DMS153 treated with DMSO at 0.1 percent for 48 hours (cell line): ENCODE measurements around the gene HSF5.
A peak's percentile ranks its signal among the peaks of the same experiment; 100 is the strongest.
"Not testable (repeated sequence)": the region's sequence is repeated elsewhere in the genome, so short reads cannot be mapped to it uniquely, and the experiment has no call there.

Experiments used
- DNase-seq: peaks from one replicate; lab custom pipeline; 2025; ENCODE audit not compliant: unreplicated experiment; lab: John Stamatoyannopoulos, UW

The HSF5 gene

DNA sequence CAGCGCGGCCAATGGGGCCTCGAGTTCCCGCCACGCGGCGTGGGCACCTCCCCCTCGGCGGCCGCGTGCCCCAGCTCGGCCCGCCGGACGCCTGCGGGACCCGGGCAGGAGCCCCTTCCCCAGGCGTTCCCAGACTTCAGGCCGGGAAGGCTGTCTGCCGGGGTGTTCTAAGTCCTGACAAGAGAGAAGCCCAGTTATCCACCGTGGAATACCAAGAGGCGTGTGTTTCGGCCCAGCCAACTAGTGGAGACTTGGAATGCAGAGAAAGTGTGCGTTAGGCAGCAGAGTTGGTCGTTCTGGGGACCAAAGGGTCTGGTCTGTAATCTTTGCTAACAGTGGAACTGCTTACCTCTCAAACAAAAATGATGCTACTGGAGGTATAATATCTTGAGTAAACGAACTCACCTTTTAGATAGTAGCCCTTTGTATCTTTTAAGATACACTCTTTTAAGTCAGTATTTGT is 251 bp upstream of the HSF5 start:
- no peak for DNase-seq

DNA sequence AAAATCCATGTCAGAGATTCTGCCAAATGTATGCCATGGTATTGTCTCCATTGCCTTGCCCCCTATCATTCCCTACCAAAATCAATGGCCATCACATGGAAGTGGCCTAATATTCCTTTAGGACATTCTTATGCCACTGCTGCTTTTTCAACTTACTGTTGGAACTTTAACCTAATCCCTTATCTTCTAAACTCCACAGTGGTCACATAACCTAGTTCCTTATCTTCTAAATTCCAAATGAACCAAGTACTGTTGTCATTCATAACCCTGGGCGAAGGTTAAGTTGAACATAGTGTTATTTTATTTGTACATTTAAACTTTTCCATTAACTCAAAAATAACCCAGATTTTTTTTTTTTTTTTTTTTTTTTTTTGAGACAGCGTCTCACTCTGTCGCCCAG is 3.6 kb downstream of the HSF5 start:
- DNase-seq: no peak

DNA sequence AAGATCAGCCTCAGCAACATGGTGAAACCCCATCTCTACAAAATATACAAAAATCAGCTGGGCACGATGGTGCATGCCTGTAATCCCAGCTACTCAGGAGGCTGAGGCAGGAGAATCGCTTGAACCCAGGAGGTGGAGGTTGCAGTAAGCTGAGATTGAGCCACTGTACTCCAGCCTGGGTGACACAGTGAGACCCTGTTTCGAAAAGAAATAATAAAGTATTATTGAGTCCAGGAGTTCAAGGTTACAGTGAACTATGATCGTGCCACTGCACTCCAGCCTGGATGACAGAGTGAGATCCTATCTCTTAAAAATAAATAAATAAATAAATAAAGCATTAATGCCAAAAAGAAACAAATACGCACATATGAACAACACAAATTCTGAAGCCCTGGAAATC is 6.4 kb downstream of the HSF5 start:
- DNase-seq: not testable (repeated sequence)

DNA sequence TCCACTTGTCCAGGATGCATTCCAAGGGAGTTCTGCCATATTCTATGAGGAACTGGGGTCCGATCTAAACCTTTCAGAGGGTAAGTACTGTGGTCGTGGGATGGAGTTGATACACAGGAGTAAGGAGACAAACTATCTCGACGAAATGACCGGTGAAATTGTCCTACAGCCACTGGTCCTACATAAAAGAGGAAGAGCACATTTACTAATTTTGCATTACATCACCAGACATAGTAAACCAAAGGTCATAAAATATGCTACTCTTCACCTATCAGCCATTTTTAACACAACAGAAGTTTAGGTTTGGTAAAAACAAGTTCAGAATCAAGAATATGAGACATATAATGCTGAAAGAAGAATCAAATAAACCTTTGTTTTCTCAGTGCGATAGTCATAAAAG is 8.1 kb downstream of the HSF5 start:
- DNase-seq: no peak

DNA sequence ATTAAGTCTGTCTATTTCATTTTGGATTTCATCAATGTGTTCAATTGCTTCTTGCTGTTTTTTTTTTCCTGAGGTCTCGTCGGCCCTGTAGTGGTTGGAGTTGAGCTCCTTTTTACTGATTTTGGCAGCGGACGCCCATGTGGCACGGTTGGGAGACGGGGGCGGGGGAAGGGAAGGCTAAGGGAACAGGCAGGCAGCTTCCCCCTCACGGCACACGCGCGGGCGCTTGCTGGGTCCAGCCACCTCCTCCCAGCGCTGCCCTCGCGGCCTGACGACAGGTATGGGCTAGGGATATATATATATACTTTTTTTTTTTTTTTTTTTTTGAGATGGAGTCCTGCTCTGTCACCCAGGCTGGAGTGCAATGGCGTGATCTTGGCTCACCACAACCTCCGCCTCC is 11.4 kb downstream of the HSF5 start:
- DNase-seq: no peak

DNA sequence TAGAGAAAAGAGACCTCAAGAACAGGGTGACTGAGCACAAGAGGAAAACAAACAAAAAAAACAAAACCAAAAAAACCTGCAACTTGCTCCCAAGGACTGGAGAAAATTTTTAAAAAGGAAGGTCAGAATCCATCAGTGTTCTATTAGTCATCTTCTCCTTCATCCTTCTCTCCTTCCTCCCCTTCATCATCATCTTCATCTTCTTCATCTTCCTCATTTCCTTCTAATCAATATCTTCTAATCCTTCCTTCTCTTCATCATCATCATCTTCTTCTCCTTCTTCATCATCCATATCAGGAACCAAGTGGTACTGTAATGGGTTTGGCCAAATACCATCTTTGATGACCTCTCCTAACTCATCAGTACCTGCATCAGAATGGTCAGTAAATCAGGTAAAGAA is 12.2 kb downstream of the HSF5 start:
- DNase-seq: no peak

DNA sequence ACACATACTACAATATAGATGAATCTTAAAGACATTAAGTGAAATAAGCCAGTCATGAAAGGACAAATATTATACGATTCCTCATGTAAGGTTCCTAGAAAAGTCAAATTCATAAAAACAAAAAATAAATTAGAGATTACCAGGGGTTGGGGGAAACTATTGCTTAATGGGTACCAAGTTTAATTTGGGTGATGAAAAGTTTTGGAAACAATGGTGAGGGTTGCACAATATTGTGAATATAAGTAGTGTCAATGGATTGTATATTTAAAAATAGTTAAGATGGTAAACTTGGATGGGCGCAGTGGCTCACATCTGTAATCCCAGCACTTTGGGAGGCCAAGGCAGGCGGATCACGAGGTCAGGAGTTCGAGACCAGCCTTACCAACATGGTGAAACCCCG is 17.9 kb downstream of the HSF5 start:
- no peak for DNase-seq

DNA sequence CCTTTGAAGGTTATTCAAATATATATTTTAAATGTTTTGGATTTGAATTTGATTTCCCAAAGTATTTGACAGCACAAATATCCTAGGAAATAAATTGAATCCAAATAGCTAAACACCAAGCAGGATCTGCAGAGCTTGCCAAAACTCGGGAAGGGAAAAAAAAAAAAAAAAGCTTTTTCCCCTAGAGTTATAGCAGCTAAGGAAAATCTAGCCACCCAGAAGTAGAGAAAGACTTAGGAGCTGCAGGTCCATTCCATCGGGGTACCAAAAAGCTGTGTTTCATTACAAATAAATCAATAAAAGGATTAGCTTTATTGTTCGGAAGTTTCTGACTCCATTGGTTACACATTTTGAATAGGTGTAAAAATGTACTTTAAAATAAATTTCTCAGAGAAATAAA is 19.3 kb downstream of the HSF5 start:
- DNase-seq: no peak

DNA sequence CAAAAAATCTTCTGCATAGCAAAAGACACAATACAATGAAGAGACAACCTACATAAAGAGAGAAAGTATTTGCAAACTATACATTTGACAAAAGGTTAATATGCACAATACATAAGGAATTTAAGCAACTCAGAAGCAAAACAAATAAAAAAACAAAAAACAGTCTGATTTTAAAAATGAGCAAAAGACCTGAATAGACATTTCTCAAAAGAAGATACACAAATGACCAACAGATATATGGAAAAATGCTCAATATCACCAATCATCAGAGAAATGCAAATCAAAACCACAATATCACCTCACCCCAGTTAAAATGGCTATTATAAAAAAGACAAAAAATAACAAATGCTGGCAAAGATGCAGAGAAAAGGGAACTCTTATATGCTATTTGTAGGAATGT is 32.7 kb downstream of the HSF5 start:
- DNase-seq: no peak

DNA sequence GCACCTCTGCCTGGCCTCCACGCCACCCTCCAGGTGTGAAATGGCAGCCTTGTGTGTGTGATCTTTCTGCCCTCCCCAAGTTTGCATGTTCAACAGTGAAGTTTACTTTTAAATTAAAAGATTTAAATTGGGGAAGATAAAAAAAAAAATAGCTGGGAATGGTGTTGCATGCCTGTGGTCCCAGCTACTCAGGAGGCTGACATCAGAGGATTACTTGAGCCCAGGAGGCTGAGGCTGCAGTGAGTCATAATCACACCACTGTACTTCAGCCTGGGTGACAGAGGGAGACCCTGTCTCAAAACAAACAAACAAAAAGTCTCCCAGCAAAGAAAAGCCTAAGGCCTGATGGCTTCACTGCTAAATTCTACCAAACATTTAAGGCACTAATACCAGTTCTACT is 35.5 kb downstream of the HSF5 start:
- DNase-seq: no peak

DNA sequence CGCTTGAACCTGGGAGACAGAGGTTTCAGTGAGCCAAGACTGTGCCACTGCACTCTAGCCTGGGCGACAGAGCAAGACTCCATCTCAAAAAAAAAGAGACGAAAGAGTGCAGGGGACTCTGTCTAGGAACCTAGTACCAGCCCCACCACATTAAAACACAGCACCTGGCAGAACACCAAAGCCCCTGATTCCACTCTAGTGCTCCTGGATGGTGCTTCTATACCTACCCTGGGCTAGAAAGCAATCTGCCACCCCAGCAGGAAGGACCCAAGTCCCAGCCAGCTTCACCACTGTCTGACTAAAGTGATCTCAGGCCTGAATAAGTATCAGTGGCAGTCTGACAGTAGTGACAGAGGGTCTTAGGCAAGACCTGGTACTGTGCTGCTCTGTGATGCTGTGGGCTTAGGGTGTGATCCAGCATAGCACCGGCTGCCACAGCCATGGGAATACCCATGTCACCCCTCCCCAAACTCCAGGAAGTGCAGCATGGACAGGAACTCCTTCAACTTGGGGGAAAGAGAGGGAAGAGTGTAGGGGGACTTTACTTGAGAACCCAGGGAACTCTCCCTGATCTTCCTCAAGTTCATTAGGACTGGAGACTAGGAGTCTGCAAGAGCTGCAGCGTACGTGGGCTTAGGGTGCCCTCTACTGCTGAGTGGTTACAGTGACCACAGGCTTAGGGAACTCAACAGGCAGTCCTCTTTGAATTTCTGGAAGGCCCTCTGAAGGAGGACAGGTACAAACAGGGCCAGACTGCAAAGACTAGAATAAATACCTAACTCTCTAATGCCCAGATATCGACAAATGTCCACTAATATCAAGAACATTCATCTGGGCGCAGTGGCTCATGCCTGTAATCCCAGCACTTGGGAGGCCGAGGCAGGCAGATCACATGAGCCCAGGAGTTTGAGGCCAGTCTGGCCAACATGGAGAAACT is 40.9 kb downstream of the HSF5 start:
- DNase-seq: peak; percentile 49

DNA sequence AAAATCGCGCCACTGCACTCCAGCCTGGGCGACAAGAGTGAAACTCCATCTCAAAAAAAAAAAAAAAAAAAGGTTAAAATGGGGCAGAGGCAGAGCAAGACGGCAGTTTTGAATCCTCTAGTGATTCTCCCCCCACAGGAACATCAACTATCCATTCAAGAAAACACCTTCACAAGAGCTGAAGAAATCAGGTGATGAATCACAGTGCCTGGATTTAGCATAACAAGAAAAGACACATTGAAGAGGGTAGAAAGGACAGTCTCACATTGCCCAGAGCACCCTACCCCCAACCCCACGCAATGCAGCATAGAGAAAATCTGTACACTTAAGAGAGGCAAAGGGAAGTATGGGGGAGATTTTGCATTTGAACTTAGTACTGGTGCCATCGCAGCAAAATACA is 42.1 kb downstream of the HSF5 start:
- DNase-seq: no peak

DNA sequence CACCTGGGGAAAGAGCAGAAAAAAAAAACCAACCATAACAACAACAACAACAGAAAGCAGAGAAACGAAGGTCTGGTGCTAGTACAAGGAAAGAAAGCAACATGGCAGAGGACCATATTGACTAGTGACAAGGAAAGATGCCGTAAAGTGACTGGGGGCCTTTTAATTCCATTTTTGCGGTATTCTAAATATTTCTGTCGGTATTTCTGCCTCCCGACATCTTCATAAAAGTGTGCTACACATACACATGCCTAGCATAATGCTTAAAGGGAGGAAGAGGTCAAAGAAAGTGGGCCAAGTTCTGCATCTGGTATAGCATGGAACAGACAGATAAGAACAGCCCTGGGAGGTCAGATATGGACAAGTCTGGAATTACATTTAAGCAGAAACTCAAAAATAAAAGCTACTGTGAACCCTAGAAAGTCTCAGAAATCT is 51.4 kb downstream of the HSF5 start:
- no peak for DNase-seq

DNA sequence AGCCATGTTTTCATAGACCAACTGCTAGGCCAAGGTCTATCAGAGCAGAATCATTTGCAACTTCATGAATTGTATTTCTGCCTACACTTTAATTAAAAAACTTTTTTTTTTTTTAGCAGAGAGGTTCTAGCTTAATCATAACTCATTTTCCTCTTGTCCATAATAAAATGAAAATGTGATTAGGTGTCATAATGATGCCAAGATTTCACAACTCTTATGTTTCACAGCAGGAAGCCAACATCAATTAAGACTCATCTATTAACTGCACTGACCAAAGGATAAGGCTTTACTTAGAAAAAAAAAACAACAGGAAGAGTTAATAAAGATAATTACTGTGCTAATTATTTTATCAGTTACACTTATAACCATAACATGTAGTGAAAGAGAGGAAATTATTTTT is 52.0 kb downstream of the HSF5 start:
- DNase-seq: no peak

DNA sequence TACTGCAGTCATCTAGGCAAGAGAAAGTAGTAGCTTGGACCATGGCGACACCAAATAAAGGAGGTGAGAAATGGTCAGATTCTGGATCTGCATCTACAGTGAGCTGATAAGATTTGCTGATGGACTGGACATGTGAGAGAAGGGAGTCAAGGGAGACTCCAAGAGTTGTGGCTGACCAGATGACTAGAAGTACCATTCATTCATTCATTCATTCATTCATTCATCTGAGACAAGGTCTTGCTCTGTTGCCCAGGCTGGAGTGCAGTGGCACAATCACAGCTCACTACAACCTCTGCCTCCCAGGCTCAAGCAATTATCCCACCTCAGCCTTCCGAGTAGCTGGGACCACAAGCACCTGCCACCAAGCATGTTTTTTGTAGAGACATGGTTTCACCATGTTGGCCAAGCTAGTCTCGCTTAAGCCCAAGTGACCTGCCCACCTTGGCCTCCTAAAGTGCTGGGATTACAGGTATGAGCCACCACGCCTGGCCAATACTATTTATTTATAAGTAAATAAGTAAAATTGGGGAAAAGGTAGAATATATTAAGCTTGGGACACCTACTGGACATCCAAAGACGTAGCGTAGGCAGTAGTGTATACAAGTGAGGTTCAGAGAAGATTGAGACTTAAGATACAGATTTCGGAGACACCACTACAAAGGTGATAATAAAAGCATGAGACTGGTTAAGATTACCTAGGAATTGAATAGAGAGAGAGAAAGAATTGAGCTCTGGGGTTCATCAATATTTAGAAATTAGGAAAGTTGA is 55.2 kb downstream of the HSF5 start:
- no peak for DNase-seq

DNA sequence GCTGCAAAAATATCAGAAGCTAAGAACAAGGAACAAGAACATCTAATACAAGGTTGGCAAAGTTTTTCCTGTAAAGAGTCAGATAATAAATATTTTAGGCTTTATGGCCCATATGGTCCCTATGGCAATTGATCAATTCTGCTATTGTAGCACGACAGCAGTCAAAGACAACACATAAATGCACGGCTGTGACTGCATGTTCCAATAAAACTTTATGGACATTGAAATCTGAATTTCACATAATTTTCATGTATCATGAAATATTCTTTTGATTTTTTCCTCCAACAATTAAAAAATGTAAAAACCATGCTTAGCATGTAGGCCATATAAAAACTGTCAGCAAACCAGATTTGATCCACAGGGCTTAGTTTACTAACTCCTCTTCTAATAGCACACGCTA is 60.4 kb downstream of the HSF5 start:
- DNase-seq: no peak

DNA sequence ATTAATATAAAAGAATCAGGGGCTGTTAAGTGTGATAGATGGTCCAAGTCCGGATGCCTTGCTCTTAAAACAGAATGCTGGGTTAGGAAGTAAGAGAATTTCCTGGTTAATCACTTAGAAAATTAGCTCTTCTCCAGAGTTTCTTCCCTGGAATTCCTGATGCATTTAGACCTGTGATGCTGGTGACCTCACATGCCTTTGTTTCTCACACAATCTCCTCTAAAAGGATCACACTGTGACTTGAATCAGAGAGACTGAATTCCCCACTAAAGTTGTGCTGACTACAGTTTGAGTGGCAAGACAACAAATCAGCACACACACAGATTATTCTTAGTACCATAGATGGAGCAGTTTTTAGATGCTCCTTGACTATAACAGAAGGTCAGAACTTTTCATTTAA is 66.5 kb downstream of the HSF5 start:
- DNase-seq: no peak

DNA sequence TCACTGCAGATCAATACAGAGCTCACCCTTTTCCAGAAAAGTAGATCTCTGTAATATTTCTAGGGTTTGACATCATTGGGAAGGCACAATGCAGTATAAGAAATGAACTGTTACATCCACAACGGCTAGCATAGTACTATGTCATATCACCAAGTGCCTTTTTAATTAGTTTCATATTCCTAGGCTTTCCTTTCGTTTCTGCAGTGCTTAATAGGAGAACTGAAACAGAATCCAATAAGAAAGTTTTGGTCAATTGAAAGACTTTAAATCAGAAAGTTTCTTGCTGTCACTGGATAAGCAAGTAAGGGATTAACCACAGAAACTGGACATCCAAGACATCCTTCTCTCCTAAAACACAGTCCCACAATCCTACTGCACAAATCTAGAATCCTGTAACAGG is 67.4 kb downstream of the HSF5 start:
- DNase-seq: no peak

DNA sequence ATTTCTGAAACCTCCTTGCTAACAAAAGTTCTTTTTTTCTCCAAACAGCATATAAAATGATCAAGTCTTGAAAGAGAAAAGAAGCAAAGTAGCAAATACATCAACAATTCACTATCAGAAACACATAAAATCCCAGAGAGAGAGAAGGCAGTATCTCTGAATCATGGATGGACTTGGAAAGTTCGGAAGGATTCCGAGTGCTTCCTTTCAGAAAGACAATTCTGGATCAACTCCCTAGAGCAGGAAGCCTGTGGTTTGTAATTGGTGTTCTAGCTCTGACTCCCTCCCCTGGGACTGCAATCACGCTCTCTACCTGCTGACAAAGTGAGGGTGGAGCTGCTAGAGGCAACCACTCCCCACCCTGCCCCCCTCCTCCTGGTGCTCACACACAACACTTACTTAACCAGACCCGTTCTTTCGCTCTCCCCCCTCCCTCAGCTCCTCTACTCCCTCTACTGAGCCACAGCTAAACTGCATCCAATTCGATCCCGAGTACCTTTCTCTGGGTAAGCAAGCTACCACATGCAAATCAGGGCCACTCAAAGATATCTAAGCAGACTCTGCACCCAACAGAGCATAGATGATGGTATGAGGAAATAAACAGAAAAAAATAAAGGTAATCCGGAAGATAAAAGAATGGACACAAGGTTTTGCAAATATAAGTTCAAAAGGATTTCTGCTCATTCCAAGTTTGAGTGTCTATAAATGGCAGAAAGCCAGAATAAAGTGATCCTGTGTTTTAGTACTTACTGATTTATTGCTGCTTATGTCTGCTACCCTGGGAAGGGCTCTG is 70.7 kb downstream of the HSF5 start, which contains the start of gene RNF43:
TSS of gene RNF43 (minus strand) at position 235 of the 793 bp plus-strand sequence. CDS start 1,957 bp downstream, outside the sequence.
- DNase-seq: peak; percentile 98

DNA sequence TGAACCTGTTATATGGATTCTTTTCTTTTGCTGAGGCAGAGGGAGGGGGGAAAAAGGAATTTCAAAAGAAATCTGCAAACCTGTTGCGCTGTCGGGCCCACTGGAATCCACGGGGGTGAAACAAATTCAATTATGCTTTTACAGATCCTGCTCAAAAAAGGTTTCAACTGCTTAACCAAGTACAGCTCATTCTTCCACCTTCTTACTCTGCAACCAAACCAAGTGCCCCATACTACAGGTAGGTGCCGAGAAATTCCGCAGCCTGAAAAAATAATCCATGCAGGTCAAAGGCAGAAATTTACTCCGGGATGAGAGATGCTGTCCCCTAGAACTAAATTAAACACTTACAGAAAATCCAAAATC is 71.3 kb downstream of the HSF5 start:
- DNase-seq: no peak

DNA sequence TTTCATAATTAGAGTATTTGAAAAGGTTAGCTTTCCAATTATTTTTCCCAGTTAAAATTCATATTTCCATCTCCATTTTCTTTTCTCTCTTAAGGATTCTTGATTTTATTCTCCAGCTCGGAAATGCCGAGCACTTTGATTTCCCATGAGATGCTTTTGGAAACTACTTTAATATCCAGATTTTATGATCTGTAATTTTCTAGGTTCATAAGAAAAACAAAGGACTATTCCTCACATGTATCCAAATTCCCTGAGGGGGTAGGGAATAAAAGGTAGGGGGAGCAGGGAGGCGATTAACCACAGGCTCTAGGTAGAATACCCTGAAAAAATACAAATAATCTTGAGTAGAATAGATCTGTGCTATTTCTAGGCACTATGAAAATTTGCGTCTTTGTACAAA is 71.8 kb downstream of the HSF5 start:
- no peak for DNase-seq
